Heart right ventricle (tissue), 16 donors: ENCODE results near the gene STK36. TPM values are rescaled to one million over a fixed set of nuclear protein-coding genes. Genes with fewer than 3 reads are reported as not detected.
A peak's percentile ranks its signal among the peaks of the same experiment; 100 is the strongest.

Experiments
- ATAC-seq, 8 donors: fragments of 200-7000 bp; cut with Tn5 transposase; one replicate each; pipeline ENCODE4 v1.9.1; 2020; ENCODE audit warnings: mild to moderate bottlenecking in 8 of 8, moderate library complexity in 8 of 8, moderate number of reproducible peaks in 1 of 8
- DNase-seq, 2 donors: peaks; one replicate each; pipeline ENCODE4 v3.0.0-alpha.2; 2020
- H3K27ac ChIP-seq, 10 donors: fragments of 200-600 bp; sonication (generic) in 2 of 10; one replicate each; pipeline versions ENCODE4 v1.5.0 to v1.8.0; 2020 to 2022; ENCODE audit warnings: mild to moderate bottlenecking in 3 of 10
- H3K27me3 ChIP-seq, 7 donors: fragments of 200-600 bp; one replicate each; pipeline ENCODE4 v1.8.0; 2021 to 2022; ENCODE audit warnings: mild to moderate bottlenecking in 2 of 7
- H3K36me3 ChIP-seq, 9 donors: fragments of 200-600 bp; sonication (generic) in 1 of 9; one replicate each; pipeline versions ENCODE4 v1.5.0 to v1.8.0; 2020 to 2022; ENCODE audit warnings: mild to moderate bottlenecking in 2 of 9
- H3K4me1 ChIP-seq, 9 donors: fragments of 200-600 bp; sonication (generic) in 1 of 9; one replicate each; pipeline versions ENCODE4 v1.5.0 to v1.8.0; 2020 to 2022; ENCODE audit warnings: mild to moderate bottlenecking in 4 of 9
- H3K4me3 ChIP-seq, 10 donors: fragments of 200-600 bp; sonication (generic) in 2 of 10; one replicate each; pipeline versions ENCODE4 v1.5.0 to v1.8.0; 2020 to 2022; ENCODE audit warnings: mild to moderate bottlenecking in 7 of 10, moderate library complexity in 2 of 10
- H3K9me3 ChIP-seq, 11 donors: fragments of 200-600 bp in 10 of 11; sonication (generic) in 2 of 11; one replicate each; pipeline versions ENCODE4 v1.5.0 to v1.8.0; 2013 to 2022; ENCODE audit warnings: mild to moderate bottlenecking in 2 of 11, control low read depth in 1 of 11, moderate library complexity in 1 of 11
- WGBS, 2 donors: extraction: QIAGEN DNeasy Blood & Tissue Kit; methylation state at CpG; one replicate each; pipeline ENCODE4 v1.1.7; 2013; ENCODE audit warnings: inconsistent platforms in 1 of 2; 5-methylcytosine and 5-hydroxymethylcytosine counted together
- intact Hi-C, 10 donors: fragments of 100-400 bp; cut with DNase I; formaldehyde crosslinking; loops; one replicate each; pipeline versions ENCODE4 v1.11.1 to v1.14.2; 2022
- polyA plus RNA-seq, 2 donors: library from polyadenylated mRNA; stranded (reverse); fragments of 200-250 nt; gene quantifications; one replicate each; pipeline ENCODE4 v1.2.3, GENCODE V29; 2013
- total RNA-seq, 10 donors: library from RNA; stranded (reverse); fragmentation: NEBNext Ultra II Directional in 3 of 10; extraction: Animal tissue kit (Norgen Biotek cat#: 25700) in 3 of 10; gene quantifications; one replicate each; pipeline versions ENCODE4 v1.2.1 to v1.2.4, GENCODE V29; 2021 to 2023
- TF ChIP-seq, protein P1 (sequence below), 9 donors: fragments of 200-600 bp; sonication (generic) in 2 of 9; IDR thresholded peaks; one replicate each; pipeline versions ENCODE4 v1.5.0 to v1.8.0; 2021 to 2022; ENCODE audit warnings: antibody characterized with exemption in 9 of 9, mild to moderate bottlenecking in 5 of 9, moderate library complexity in 1 of 9
- donor health status: Arrhythmogenic right ventricular cardiomyopathy.
- donor health status: ischemic (EF 13 %, LVEDD 7.1; RV severe dilation, severe dysfunction).
- donor health status: healthy with polysubstance abuse.
- donor health status: DM: no; HTN: yes; CAD: no.
- donor health status: DM: no; HTN: no; CAD: no.
- donor health status: ischemic (EF 25% LVEDD 6.9; RV normal size, moderate dysfunction).
- donor health status: ischemic (EF 25% LVEDD 5.7; RV mildly dilated, moderate dysfunction).
- donor health status: healthy.
- donor health status: DM: yes; HTN: yes; CAD: no.
- donor health status: Ischemic cardiomyopathy.
- donor health status: ischemic (EF 35%, LVEDD 5.7; RV mildly dilated, moderate dysfunction).
- donor health status: nonischemic (EF 11% LVEDD 7.7; RV severe dilation, severe dysfunction).
- donor health status: DM: yes; HTN: yes; CAD: no.
- donor health status: PGD.
- donor health status: ischemic (EF 29% LVEDD 5.4; RV normal size, mild dysfunction).
- donor health status: nonischemic (EF 23%, LVEDD 6.1; RV moderate dilation, normal function).

STK36 gene
- total and polyA plus RNA-seq, 12 donors, result 4.2 to 18.8 (median 6.9) TPM

DNA sequence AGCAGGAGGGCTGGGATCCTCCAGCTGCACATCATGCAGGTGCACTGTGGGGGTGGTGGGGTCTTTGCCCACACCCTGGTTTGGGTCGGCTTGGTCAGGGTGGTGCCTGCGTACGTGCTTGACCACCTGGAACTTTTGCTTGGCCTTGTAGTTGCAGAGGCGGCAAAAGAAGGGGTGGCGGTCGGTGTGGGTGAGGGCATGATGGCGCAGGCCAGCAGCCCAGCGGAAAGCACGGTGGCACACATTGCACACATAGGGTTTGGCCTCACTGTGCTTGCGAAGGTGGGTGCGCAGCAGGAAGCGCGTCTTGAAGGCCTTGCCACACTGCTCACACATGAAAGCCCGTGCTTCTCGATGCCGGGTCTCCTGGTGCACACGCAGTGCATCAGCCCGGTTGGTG lies 33.5 kb upstream of the STK36 start:
- WGBS, 2 donors, result 97% methylated on average over 18 of the region's 18 CpGs
- no peak for ATAC-seq
- Histone ChIP-seq H3K27ac (no peak overlapping the region), H3K4me3 (no peak overlapping the region), H3K4me1 (no peaks in the 10 kb centered on the region), H3K27me3 (no peaks in the 10 kb centered on the region), H3K9me3 (no peaks in the 10 kb centered on the region), H3K36me3 (peaks cover 0 to 100% (median 78%) of the 10 kb centered on the region in 9 donors)
- DNase-seq, result no peak
- TF ChIP-seq, protein P1, sequence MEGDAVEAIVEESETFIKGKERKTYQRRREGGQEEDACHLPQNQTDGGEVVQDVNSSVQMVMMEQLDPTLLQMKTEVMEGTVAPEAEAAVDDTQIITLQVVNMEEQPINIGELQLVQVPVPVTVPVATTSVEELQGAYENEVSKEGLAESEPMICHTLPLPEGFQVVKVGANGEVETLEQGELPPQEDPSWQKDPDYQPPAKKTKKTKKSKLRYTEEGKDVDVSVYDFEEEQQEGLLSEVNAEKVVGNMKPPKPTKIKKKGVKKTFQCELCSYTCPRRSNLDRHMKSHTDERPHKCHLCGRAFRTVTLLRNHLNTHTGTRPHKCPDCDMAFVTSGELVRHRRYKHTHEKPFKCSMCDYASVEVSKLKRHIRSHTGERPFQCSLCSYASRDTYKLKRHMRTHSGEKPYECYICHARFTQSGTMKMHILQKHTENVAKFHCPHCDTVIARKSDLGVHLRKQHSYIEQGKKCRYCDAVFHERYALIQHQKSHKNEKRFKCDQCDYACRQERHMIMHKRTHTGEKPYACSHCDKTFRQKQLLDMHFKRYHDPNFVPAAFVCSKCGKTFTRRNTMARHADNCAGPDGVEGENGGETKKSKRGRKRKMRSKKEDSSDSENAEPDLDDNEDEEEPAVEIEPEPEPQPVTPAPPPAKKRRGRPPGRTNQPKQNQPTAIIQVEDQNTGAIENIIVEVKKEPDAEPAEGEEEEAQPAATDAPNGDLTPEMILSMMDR (IDR thresholded peaks at IDR 0.05), result no peak
- intact Hi-C loops, result no loop called here

DNA sequence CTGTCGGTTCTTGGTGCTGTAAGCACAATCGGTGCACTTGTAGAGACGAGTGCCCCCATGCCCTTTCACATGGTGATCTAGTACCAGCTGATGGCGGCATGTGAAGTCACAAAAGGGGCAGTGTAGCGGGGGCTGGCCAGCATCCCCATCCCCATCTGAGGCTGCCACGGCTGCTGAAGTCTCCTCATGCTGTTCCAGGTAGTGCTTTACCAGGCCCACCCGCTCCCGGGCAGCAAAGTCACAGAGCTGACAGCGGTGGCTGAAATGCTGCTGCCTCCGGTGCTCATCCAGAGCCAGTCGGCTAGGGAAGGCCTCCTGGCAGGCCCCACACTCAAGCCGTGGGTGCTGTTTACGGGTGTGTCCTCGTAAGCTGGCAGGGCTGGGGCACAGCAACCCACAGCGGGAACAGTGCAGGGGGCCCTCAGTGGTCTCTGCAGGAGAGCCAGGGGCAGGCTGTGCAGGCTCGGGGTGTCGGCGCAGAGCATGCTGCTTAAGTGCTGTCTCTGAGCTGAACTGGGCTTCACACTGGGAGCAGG lies 29.7 kb upstream of the STK36 start:
- Histone ChIP-seq H3K4me1 (no peaks in the 10 kb centered on the region), H3K27me3 (no peaks in the 10 kb centered on the region), H3K27ac (no peak overlapping the region), H3K9me3 (no peaks in the 10 kb centered on the region), H3K36me3 (peaks cover 11 to 100% (median 78%) of the 10 kb centered on the region in 9 donors), H3K4me3 (no peak overlapping the region)
- TF ChIP-seq, protein P1 (IDR thresholded peaks at IDR 0.05), result no peak
- no peak for DNase-seq
- ATAC-seq, result peak in 1 of 8 donors; percentile 25
- 92 to 94% methylated on average over 18 of the region's 18 CpGs for WGBS, 2 donors
- intact Hi-C loops, result loop anchor here in 3 of 10 donors (10.0 kb wide), 3 partner anchors 77 to 237 kb away; partner anchors contain the start of genes VIL1 (in 2 of the 3), CNOT9 (in 1 of the 3) and USP37 (in 1 of the 3)

DNA sequence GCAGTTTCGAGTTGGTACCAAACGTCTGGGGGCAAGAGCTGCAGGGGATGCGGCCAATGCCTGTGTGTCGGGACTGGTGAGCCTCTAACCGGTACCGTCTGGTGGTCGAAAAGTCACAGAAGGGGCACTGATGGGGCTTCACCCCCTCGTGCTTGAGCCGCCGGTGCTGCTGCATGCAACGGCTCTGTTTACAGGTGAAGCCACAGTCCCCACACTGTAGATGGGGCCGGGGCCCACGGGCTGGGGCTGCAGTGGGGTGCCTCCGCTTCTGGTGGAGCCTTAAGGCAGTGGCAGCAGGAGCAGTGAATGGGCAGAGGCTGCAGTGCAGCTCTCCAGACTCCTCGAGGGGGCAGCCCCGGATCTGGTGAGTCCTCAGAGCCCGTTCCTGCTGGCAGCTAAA lies 29.1 kb upstream of the STK36 start:
- peak in 4 of 8 donors; percentile 14 to 33 (median 26) for ATAC-seq
- Histone ChIP-seq H3K27ac (no peak overlapping the region), H3K9me3 (no peaks in the 10 kb centered on the region), H3K36me3 (peaks cover 10 to 100% (median 79%) of the 10 kb centered on the region in 9 donors), H3K4me3 (no peak overlapping the region), H3K27me3 (no peaks in the 10 kb centered on the region), H3K4me1 (no peaks in the 10 kb centered on the region)
- WGBS, 2 donors, result 89 to 91% methylated on average over 17 of the region's 17 CpGs
- TF ChIP-seq, protein P1 (IDR thresholded peaks at IDR 0.05), result no peak
- intact Hi-C loops, result loop anchor here in 3 of 10 donors (10.0 kb wide), 3 partner anchors 78 to 238 kb away; partner anchors contain the start of genes VIL1 (in 2 of the 3), CNOT9 (in 1 of the 3) and USP37 (in 1 of the 3)
- DNase-seq, result no peak

DNA sequence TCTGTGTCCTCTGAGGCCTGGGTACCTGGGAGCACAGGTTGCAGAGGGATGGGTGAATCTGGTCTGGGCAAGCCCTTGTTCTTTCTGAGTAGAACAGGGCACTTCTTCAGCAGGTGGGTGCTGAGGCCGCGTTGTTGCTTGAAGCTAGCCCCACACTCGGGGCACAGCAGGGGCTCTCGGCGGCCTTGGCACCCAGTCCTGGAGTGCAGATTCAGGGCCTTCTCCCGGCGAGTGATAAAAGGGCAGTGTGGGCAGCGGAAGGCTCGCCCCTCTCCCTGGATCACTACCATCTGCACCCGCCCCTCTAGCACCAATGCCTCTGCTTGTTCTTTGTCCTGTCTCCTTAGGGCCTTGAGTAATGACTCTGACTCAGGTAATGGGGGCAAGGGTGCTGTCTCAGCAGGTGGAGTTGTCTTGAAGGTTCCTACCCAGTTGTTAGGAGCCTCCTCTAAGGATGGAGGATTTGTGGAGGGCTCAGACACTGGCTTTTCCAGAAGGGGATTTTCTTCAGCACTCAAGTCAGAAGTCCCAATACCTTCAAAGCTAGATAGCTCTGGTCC lies 28.1 kb upstream of the STK36 start:
- WGBS, 2 donors, result 93 to 96% methylated on average over 10 of the region's 10 CpGs
- TF ChIP-seq, protein P1 (IDR thresholded peaks at IDR 0.05), result no peak
- Histone ChIP-seq H3K4me3 (no peak overlapping the region), H3K9me3 (no peaks in the 10 kb centered on the region), H3K27ac (no peak overlapping the region), H3K36me3 (peaks cover 4 to 100% (median 72%) of the 10 kb centered on the region in 9 donors), H3K27me3 (no peaks in the 10 kb centered on the region), H3K4me1 (peaks cover 0 to 4% (median 0%) of the 10 kb centered on the region in 9 donors)
- intact Hi-C loops, result loop anchor here in 3 of 10 donors (10.0 kb wide), 3 partner anchors 79 to 239 kb away; partner anchors contain the start of genes VIL1 (in 2 of the 3), CNOT9 (in 1 of the 3) and USP37 (in 1 of the 3)
- DNase-seq, result no peak
- ATAC-seq, result no peak
